ENCODE results near the gene PLCXD1. TPM values are rescaled to one million over a fixed set of nuclear protein-coding genes. Genes with fewer than 3 reads are reported as not detected.

The PLCXD1 gene
- total and polyA plus RNA-seq, 2 experiments from 2014 or later = 48.7 to 112 TPM

GRCh38 chrX:345020-345925 is 64.1 kb downstream of the PLCXD1 start:
- Histone ChIP-seq H3K9me2 (ENCODE audit: insufficient read depth) (no peaks in the 10 kb centered on the region), H4K20me1 (replicated peaks; ENCODE audit: insufficient read depth) (0 out of 2 replicates have a peak, but pooled peaks cover 3% of the 10 kb centered on the region), H3K27ac (ENCODE audit: low read depth) (no peak overlapping the region), H3K4me3 (no peak overlapping the region), H3F3A (replicated peaks; ENCODE audit: low read depth) (no peaks in the 10 kb centered on the region), H2AFZ (no peak overlapping the region), H3K4me1 (ENCODE audit: insufficient read depth) (no peaks in the 10 kb centered on the region), H3K36me3 (ENCODE audit: insufficient read depth) (no peaks in the 10 kb centered on the region), H3K4me2 (no peak overlapping the region), H3K79me2 (replicated peaks; ENCODE audit: insufficient read depth) (peaks cover 24% of the 10 kb centered on the region), H3K27me3 (ENCODE audit: insufficient read depth) (no peaks in the 10 kb centered on the region)
- Mint-ChIP-seq H3K4me3 (no peak overlapping the region), H3K27ac (no peak overlapping the region), H3K9me3 (peaks cover 12% of the 10 kb centered on the region), H3K36me3 (ENCODE audit: low read depth) (peaks cover 41% of the 10 kb centered on the region), H3K27me3 (ENCODE audit: insufficient read depth, low read depth, poor library complexity) (peaks cover 12% of the 10 kb centered on the region), H3K4me1 (no peaks in the 10 kb centered on the region; the same call in 2 of the 3 replicates)
- no peak for DNase-seq (ENCODE audit: low spot score)
- no peak for TF ChIP-seq EZH2 (IDR thresholded peaks at IDR 0.05; ENCODE audit: low read depth, unreplicated experiment)
- no peak for TF ChIP-seq REST (IDR thresholded peaks at IDR 0.05; ENCODE audit: unreplicated experiment)
- TF ChIP-seq JUNB (IDR thresholded peaks at IDR 0.05; ENCODE audit: unreplicated experiment) = no peak
- TF ChIP-seq POLR2AphosphoS5 (IDR thresholded peaks at IDR 0.05; ENCODE audit: low read depth) = no peak
- TF ChIP-seq NANOG (IDR thresholded peaks at IDR 0.05; ENCODE audit: borderline replicate concordance) = no peak
- no peak for TF ChIP-seq ZNF331 (CRISPR knock-in tag; IDR thresholded peaks at IDR 0.05; ENCODE audit: low read depth)
- TF ChIP-seq EZH2phosphoT487 (IDR thresholded peaks at IDR 0.05; ENCODE audit: unreplicated experiment) = no peak
- TF ChIP-seq STAT1 (IDR thresholded peaks at IDR 0.05; ENCODE audit: unreplicated experiment) = no peak
- no peak for TF ChIP-seq ZNF114 (CRISPR knock-in tag; IDR thresholded peaks at IDR 0.05)
- no peak for TF ChIP-seq CREB1 (CRISPR knock-in tag; IDR thresholded peaks at IDR 0.05; ENCODE audit: low read depth)
- TF ChIP-seq, protein P1, sequence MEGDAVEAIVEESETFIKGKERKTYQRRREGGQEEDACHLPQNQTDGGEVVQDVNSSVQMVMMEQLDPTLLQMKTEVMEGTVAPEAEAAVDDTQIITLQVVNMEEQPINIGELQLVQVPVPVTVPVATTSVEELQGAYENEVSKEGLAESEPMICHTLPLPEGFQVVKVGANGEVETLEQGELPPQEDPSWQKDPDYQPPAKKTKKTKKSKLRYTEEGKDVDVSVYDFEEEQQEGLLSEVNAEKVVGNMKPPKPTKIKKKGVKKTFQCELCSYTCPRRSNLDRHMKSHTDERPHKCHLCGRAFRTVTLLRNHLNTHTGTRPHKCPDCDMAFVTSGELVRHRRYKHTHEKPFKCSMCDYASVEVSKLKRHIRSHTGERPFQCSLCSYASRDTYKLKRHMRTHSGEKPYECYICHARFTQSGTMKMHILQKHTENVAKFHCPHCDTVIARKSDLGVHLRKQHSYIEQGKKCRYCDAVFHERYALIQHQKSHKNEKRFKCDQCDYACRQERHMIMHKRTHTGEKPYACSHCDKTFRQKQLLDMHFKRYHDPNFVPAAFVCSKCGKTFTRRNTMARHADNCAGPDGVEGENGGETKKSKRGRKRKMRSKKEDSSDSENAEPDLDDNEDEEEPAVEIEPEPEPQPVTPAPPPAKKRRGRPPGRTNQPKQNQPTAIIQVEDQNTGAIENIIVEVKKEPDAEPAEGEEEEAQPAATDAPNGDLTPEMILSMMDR (conservative IDR thresholded peaks at IDR 0.05; ENCODE audit: low read depth in 2 of 2) = no peak
- TF ChIP-seq ZNF462 (CRISPR knock-in tag; IDR thresholded peaks at IDR 0.05) = no peak
- TF ChIP-seq ETS1 (IDR thresholded peaks at IDR 0.05) = no peak
- ATAC-seq = no peak
